Caco-2 (cell line): ENCODE results near the gene CLK4. TPM values are rescaled to one million over a fixed set of nuclear protein-coding genes. Genes with fewer than 3 reads are reported as not detected.

ENCODE experiments used
- BruUV-seq: library from RNA; stranded (reverse); fragments of 400-500 nt; replicated peaks from 2 replicates; lab custom pipeline; 2021; lab: Mats Ljungman, UMichigan
- CTCF ChIA-PET: fragments of 300-600 bp; sonication (Branson Sonifier 250); formaldehyde crosslinking; loops from one replicate; lab custom pipeline; 2022; ENCODE audit warnings: antibody characterized with exemption; lab: Charles Lee
- POLR2A ChIA-PET: fragments of 300-600 bp; sonication (Branson Sonifier 250); formaldehyde crosslinking; loops from one replicate; lab custom pipeline; 2022; ENCODE audit warnings: antibody characterized with exemption; lab: Charles Lee
- DNase-seq, 2 experiments: peaks; one replicate each; pipeline versions ENCODE4 v3.0.0 to v3.0.0-alpha.2; 2020 to 2022
- H3K27me3 ChIP-seq: replicated peaks from 2 replicates; pipeline ENCODE4 v1.6.0; 2011; ENCODE audit warnings: low read length; ENCODE audit not compliant: control insufficient read depth, insufficient read depth
- H3K36me3 ChIP-seq: 2 replicates; pipeline ENCODE4 v1.5.1; 2011; ENCODE audit warnings: low read length; ENCODE audit not compliant: control insufficient read depth, insufficient read depth
- H3K4me1 ChIP-seq: fragments of 250-450 bp; sonication (Bioruptor Pico); 2 replicates; pipeline ENCODE4 v1.5.1; 2020; ENCODE audit warnings: mild to moderate bottlenecking
- H3K4me3 ChIP-seq: 2 replicates; pipeline ENCODE4 v1.5.1; 2011; ENCODE audit warnings: low read depth, mild to moderate bottlenecking, control low read depth, low read length
- H3K9me3 ChIP-seq: fragments of 250-450 bp; sonication (Bioruptor Pico); 2 replicates; pipeline ENCODE4 v1.5.1; 2020; ENCODE audit warnings: mild to moderate bottlenecking, moderate library complexity
- H3K27ac Mint-ChIP-seq: one replicate; pipeline ENCODE4 v1.8.0; 2022; ENCODE audit warnings: mixed read lengths; ENCODE audit not compliant: unreplicated experiment
- H3K27me3 Mint-ChIP-seq: one replicate; pipeline ENCODE4 v1.8.0; 2022; ENCODE audit warnings: mixed read lengths; ENCODE audit not compliant: insufficient read depth, unreplicated experiment
- H3K36me3 Mint-ChIP-seq: one replicate; pipeline ENCODE4 v1.8.0; 2022; ENCODE audit warnings: mild to moderate bottlenecking, mixed read lengths; ENCODE audit not compliant: insufficient read depth, unreplicated experiment
- H3K4me1 Mint-ChIP-seq: one replicate; pipeline ENCODE4 v1.8.0; 2022; ENCODE audit warnings: low read depth, mixed read lengths; ENCODE audit not compliant: unreplicated experiment
- H3K4me3 Mint-ChIP-seq: one replicate; pipeline ENCODE4 v1.8.0; 2022; ENCODE audit warnings: mild to moderate bottlenecking, moderate library complexity, mixed read lengths; ENCODE audit not compliant: unreplicated experiment
- H3K9me3 Mint-ChIP-seq: one replicate; pipeline ENCODE4 v1.8.0; 2022; ENCODE audit warnings: mixed read lengths; ENCODE audit not compliant: unreplicated experiment
- CTCF ChIP-seq, 2 experiments: fragments of 200-600 bp in 1 of 2; IDR thresholded peaks; 1 replicate in 1 of 2; 2 replicates in 1 of 2; pipeline versions ENCODE4 v1.5.1 to v1.8.0; 2011 to 2022; ENCODE audit warnings: antibody characterized with exemption in 1 of 2, control low read depth in 1 of 2, inconsistent platforms in 1 of 2, low read depth in 1 of 2, low read length in 1 of 2, mild to moderate bottlenecking in 1 of 2, moderate library complexity in 1 of 2; ENCODE audit not compliant: insufficient read depth in 1 of 2, severe bottlenecking in 1 of 2, unreplicated experiment in 1 of 2
- intact Hi-C: fragments of 100-400 bp; cut with micrococcal nuclease; formaldehyde crosslinking; loops from one replicate; pipeline ENCODE4 v1.10.0; 2022; ENCODE audit not compliant: unreplicated experiment
- total RNA-seq: library from RNA; stranded (reverse); gene quantifications from 2 replicates; pipeline ENCODE4 v1.2.3, GENCODE V29; 2022

CLK4 gene
- total RNA-seq, 1 experiment from 2014 or later, result 26.5 TPM

DNA sequence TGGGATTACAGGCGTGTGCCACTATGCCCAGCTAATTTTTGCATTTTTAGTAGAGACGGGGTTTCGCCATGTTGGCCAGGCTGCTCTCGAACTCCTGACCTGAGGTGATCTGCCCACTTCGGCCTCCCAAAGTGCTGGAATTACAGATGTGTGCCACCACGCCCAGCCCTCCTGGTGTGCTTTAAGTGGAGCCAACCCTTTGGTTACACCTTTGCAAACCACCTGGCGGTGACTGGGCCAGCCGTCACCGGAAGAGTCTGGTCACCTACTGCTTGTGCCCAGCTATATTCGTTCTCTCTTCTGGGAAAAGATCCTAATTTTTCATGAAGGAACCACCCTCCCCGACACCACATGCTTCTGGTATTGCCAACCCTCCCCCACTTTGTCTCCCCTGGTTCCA, 72.5 kb downstream of the CLK4 start:
- no peaks in the 10 kb centered on the region for H3K36me3 Mint-ChIP-seq
- no peaks in the 10 kb centered on the region for H3K4me1 ChIP-seq
- no peak for TF ChIP-seq CTCF (IDR thresholded peaks at IDR 0.05; ENCODE audit: insufficient read depth in 1 of 2, low read depth in 1 of 2, low read length in 1 of 2, severe bottlenecking in 1 of 2, unreplicated experiment in 1 of 2)
- H3K27me3 Mint-ChIP-seq, result peaks cover 9% of the 10 kb centered on the region
- no peak for DNase-seq
- H3K36me3 ChIP-seq, result no peaks in the 10 kb centered on the region
- BruUV-seq, result no TSS peak
- no peak overlapping the region for H3K4me3 ChIP-seq
- ChIA-PET POLR2A (no interaction called here), CTCF (no interaction called here)
- H3K9me3 ChIP-seq, result no peaks in the 10 kb centered on the region
- intact Hi-C loops, result no loop called here
- no peak overlapping the region for H3K4me3 Mint-ChIP-seq
- H3K27ac Mint-ChIP-seq, result no peak overlapping the region
- H3K9me3 Mint-ChIP-seq, result no peaks in the 10 kb centered on the region
- no peaks in the 10 kb centered on the region for H3K27me3 ChIP-seq
- H3K4me1 Mint-ChIP-seq, result no peaks in the 10 kb centered on the region

DNA sequence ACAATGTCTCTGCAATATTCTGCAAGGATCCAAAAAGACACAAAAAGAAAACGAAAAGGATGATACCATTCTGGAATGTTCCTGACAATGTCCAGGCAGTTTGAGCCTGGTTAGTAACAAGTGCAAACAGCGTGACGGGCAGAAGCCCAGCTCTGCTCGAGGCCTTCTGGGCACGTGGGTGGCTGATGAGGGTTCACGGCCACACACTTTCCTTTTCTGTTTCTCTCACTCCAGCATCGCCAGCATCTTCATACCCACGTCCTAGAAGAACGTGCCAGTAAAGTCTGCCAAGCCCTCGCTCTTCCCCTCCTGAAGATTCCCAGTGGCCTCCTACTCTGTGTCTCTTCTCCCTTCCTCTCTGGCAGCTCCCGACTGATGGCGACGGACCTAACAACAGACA, 73.3 kb downstream of the CLK4 start:
- no peak overlapping the region for H3K27ac Mint-ChIP-seq
- no peak overlapping the region for H3K4me3 Mint-ChIP-seq
- no peaks in the 10 kb centered on the region for H3K36me3 Mint-ChIP-seq
- H3K27me3 Mint-ChIP-seq, result peaks cover 6% of the 10 kb centered on the region
- no peaks in the 10 kb centered on the region for H3K4me1 Mint-ChIP-seq
- Histone ChIP-seq H3K4me3 (no peak overlapping the region), H3K4me1 (no peaks in the 10 kb centered on the region), H3K36me3 (no peaks in the 10 kb centered on the region), H3K9me3 (no peaks in the 10 kb centered on the region), H3K27me3 (no peaks in the 10 kb centered on the region)
- no TSS peak for BruUV-seq
- ChIA-PET POLR2A (no interaction called here), CTCF (no interaction called here)
- no peak for TF ChIP-seq CTCF (IDR thresholded peaks at IDR 0.05; ENCODE audit: insufficient read depth in 1 of 2, low read depth in 1 of 2, low read length in 1 of 2, severe bottlenecking in 1 of 2, unreplicated experiment in 1 of 2)
- intact Hi-C loops, result no loop called here
- no peak for DNase-seq
- no peaks in the 10 kb centered on the region for H3K9me3 Mint-ChIP-seq

Other genes starting within 250 kb of the CLK4 start
- 0.09 and 0.18 TPM in 2 replicates for gene COL23A1, start 36.7 kb downstream of the CLK4 start, total RNA-seq
- gene ZNF354A, start 103.6 kb upstream of the CLK4 start, total RNA-seq, result 10.5 and 11.8 TPM in 2 replicates
- 21.0 and 22.3 TPM in 2 replicates for gene ZNF354B, start 232.9 kb upstream of the CLK4 start, total RNA-seq